H1 (cell line): ENCODE measurements around the gene SMYD3. TPM values are rescaled to one million over a fixed set of nuclear protein-coding genes. Genes with fewer than 3 reads are reported as not detected.

ENCODE experiments used
- CBX5 ChIP-seq: fragments of 300-800, 300-1000 bp; sonication (generic); IDR thresholded peaks from 2 replicates; pipeline ENCODE4 v1.7.1; 2016; ENCODE audit warnings: antibody characterized with exemption, low read length, low read depth
- CTBP2 ChIP-seq: IDR thresholded peaks from 2 replicates; pipeline ENCODE4 v1.7.0; 2011; ENCODE audit warnings: borderline replicate concordance, mild to moderate bottlenecking, moderate library complexity, mixed read lengths, low read length; ENCODE audit not compliant: insufficient read depth, insufficient read length
- RBBP5 ChIP-seq: IDR thresholded peaks from 2 replicates; pipeline ENCODE4 v1.7.1; 2012; ENCODE audit warnings: low read depth, mild to moderate bottlenecking, inconsistent platforms, low read length, moderate library complexity, borderline replicate concordance
- SP1 ChIP-seq: IDR thresholded peaks from 2 replicates; pipeline ENCODE4 v1.6.1; 2011; ENCODE audit warnings: low read depth, low read length
- YY1 ChIP-seq: IDR thresholded peaks from 2 replicates; pipeline ENCODE4 v1.6.1; 2011; ENCODE audit warnings: low read depth, mild to moderate bottlenecking, low read length
- polyA plus RNA-seq, 7 experiments: library from polyadenylated mRNA; depleted of rRNA in 3 of 7; stranded (reverse) in 5 of 7; unstranded in 2 of 7; fragments of >200 nt in 5 of 7; fragments of 200-250 nt in 2 of 7; gene quantifications; 1 replicate in 5 of 7; 2 replicates in 1 of 7; 4 replicates in 1 of 7; pipeline versions ENCODE4 v1.2.1 to v1.2.3, GENCODE V29; 2011 to 2013; ENCODE audit warnings: missing spikeins in 2 of 7, mixed read lengths in 2 of 7
- total RNA-seq: library from RNA; stranded (reverse); fragmentation: NEBNext Ultra II Directional; extraction: Animal tissue kit (Norgen Biotek cat#: 25700); gene quantifications from 2 replicates; pipeline ENCODE4 v1.2.1, GENCODE V29; 2021

The SMYD3 gene
- total and polyA plus RNA-seq, 2 of the 8 experiments (the other 6 are each of a cell fraction or from before 2014, with no cell fraction given), result 17.3 to 25.4 TPM

DNA sequence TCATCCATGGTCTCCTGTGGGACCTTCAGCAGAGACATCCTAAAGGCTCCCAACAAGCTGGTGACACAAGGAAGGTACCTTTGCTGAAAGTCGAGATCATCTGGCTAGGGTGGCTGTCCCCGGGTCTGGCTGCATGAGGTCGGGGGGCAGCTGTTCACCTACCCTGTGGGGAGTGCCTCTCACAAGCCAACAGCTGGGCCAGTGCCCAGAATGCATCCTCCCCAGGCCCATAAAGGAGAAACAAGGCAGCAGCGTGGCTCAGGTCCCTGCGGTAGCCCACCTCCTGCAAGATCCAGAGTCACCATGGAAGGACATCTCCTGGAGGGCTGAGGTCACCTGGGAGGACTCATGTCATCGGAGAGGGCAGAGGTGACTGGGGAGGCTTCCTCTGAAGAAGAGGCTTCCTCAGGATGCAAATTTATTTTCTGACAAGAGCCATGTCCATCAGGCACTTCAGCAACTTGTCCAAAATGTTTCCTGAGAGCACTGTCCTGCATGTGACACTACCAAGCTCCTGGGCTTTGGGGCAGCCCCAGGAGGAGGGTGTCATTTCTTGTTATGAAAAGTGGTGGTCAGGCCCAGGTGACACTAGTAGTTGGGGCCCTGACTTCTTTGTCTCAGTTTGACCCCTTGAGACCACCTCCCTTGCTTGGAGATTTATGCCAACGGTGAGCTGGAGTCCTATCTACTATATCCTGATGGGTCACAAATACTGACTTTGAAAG is 6.7 kb upstream of the SMYD3 start (continued):
- TF ChIP-seq YY1 (no peak), CBX5 (no peak), CTBP2 (no peak), RBBP5 (no peak), SP1 (no peak)
